H1 (cell line): ENCODE results near the gene FBLN5. TPM values are rescaled to one million over a fixed set of nuclear protein-coding genes. Genes with fewer than 3 reads are reported as not detected.

Source experiments
- CTCF ChIA-PET: fragments of 300-600 bp; sonication (Branson Sonifier 250); formaldehyde crosslinking; loops from one replicate; lab custom pipeline; 2021; ENCODE audit not compliant: partially characterized antibody; lab: Charles Lee
- POLR2A ChIA-PET: fragments of 300-600 bp; sonication (Branson Sonifier 250); formaldehyde crosslinking; loops from one replicate; lab custom pipeline; 2021; ENCODE audit warnings: inconsistent platforms; ENCODE audit not compliant: partially characterized antibody; lab: Charles Lee
- DNase-seq, 2 experiments: peaks; one replicate each; pipeline versions ENCODE4 v3.0.0 to v3.0.0-alpha.2; 2010 to 2022; ENCODE audit warnings: low spot score in 2 of 2, low read depth in 1 of 2, mixed read lengths in 1 of 2
- FAIRE-seq: peaks from 2 replicates; lab custom pipeline; 2011; peaks lifted over from hg19 to GRCh38; lab: Jason Lieb, UNC
- H2AFZ ChIP-seq: 2 replicates; pipeline ENCODE4 v1.8.1; 2012; ENCODE audit warnings: low read length, inconsistent platforms
- H2AK5ac ChIP-seq: 2 replicates; pipeline ENCODE4 v1.6.1; 2013; ENCODE audit warnings: low read depth, low read length
- H2BK120ac ChIP-seq: replicated peaks from 2 replicates; pipeline ENCODE3; 2013; ENCODE audit warnings: low read depth, low read length, inconsistent platforms
- H2BK12ac ChIP-seq: 2 replicates; pipeline ENCODE4 v1.6.1; 2013; ENCODE audit warnings: low read depth, low read length
- H2BK15ac ChIP-seq: 2 replicates; pipeline ENCODE4 v1.6.1; 2013; ENCODE audit warnings: low read length
- H2BK20ac ChIP-seq: 2 replicates; pipeline ENCODE4 v1.6.1; 2013; ENCODE audit warnings: low read length
- H2BK5ac ChIP-seq: 2 replicates; pipeline ENCODE4 v1.6.1; 2013; ENCODE audit warnings: low read depth, low read length
- H3K14ac ChIP-seq: 2 replicates; pipeline ENCODE4 v1.6.1; 2013; ENCODE audit warnings: inconsistent platforms; ENCODE audit not compliant: insufficient read length
- H3K18ac ChIP-seq: 2 replicates; pipeline ENCODE4 v1.6.1; 2013; ENCODE audit warnings: low read length; ENCODE audit errors: extremely low read depth
- H3K23ac ChIP-seq: 2 replicates; pipeline ENCODE4 v1.6.1; 2013; ENCODE audit warnings: inconsistent platforms; ENCODE audit not compliant: insufficient read length
- H3K23me2 ChIP-seq: 2 replicates; pipeline ENCODE4 v1.6.1; 2013; ENCODE audit warnings: low read depth, low read length
- H3K27ac ChIP-seq: 2 replicates; pipeline ENCODE4 v1.6.1; 2011; ENCODE audit warnings: low read depth, low read length, inconsistent platforms
- H3K27me3 ChIP-seq, 4 experiments: replicated peaks in 1 of 4; 1 replicate in 1 of 4; 2 replicates in 3 of 4; pipeline versions ENCODE4 v1.6.1 to v1.8.1; 2011 to 2013; ENCODE audit warnings: low read length in 3 of 4, mild to moderate bottlenecking in 3 of 4, inconsistent platforms in 2 of 4, mixed read lengths in 2 of 4, moderate library complexity in 1 of 4; ENCODE audit not compliant: control insufficient read depth in 3 of 4, insufficient read depth in 3 of 4; ENCODE audit errors: extremely low read depth in 1 of 4
- H3K36me3 ChIP-seq, 4 experiments: 2 replicates each; pipeline versions ENCODE4 v1.6.1 to v1.8.1; 2011 to 2013; ENCODE audit warnings: mild to moderate bottlenecking in 4 of 4, low read length in 3 of 4, moderate library complexity in 2 of 4, control low read depth in 1 of 4, inconsistent platforms in 1 of 4; ENCODE audit not compliant: insufficient read depth in 4 of 4, control insufficient read depth in 2 of 4
- H3K4ac ChIP-seq: replicated peaks from 2 replicates; pipeline ENCODE3; 2013; ENCODE audit warnings: low read length, low read depth, mixed read lengths, inconsistent platforms; ENCODE audit not compliant: insufficient read length
- H3K4me1 ChIP-seq, 4 experiments: replicated peaks in 1 of 4; 1 replicate in 1 of 4; 2 replicates in 3 of 4; pipeline versions ENCODE4 v1.6.1 to v1.8.1; 2011 to 2013; ENCODE audit warnings: low read length in 3 of 4, inconsistent platforms in 2 of 4, mixed read lengths in 1 of 4; ENCODE audit not compliant: insufficient read depth in 4 of 4, control insufficient read depth in 3 of 4
- H3K4me2 ChIP-seq, 2 experiments: 2 replicates each; pipeline versions ENCODE4 v1.6.1 to v1.8.1; 2011 to 2013; ENCODE audit warnings: low read depth in 2 of 2, low read length in 2 of 2, control low read depth in 1 of 2, inconsistent platforms in 1 of 2, mild to moderate bottlenecking in 1 of 2; ENCODE audit not compliant: insufficient read depth in 1 of 2
- H3K4me3 ChIP-seq, 4 experiments: fragments of 200-600, 300-600 bp in 1 of 4; sonication (generic), shearing (Covaris generic), sonication (Bioruptor Twin) in 1 of 4; 2 replicates each; pipeline versions ENCODE4 v1.5.1 to v1.8.1; 2011 to 2016; ENCODE audit warnings: low read length in 4 of 4, low read depth in 3 of 4, control low read depth in 2 of 4, inconsistent platforms in 2 of 4, mild to moderate bottlenecking in 2 of 4, mixed read lengths in 1 of 4, moderate library complexity in 1 of 4; ENCODE audit not compliant: insufficient read depth in 2 of 4; ENCODE audit errors: extremely low read depth in 1 of 4
- H3K56ac ChIP-seq: replicated peaks from 2 replicates; pipeline ENCODE3; 2013; ENCODE audit warnings: low read depth, mild to moderate bottlenecking, mixed read lengths, low read length, inconsistent platforms; ENCODE audit not compliant: insufficient read length
- H3K79me1 ChIP-seq: 2 replicates; pipeline ENCODE4 v1.6.1; 2013; ENCODE audit warnings: low read depth, low read length, control low read depth
- H3K79me2 ChIP-seq, 2 experiments: 2 replicates each; pipeline versions ENCODE4 v1.6.1 to v1.8.1; 2012 to 2013; ENCODE audit warnings: low read length in 2 of 2, mild to moderate bottlenecking in 2 of 2, inconsistent platforms in 1 of 2; ENCODE audit not compliant: insufficient read depth in 2 of 2, control insufficient read depth in 1 of 2
- H3K9ac ChIP-seq, 4 experiments: replicated peaks in 1 of 4; 1 replicate in 1 of 4; 2 replicates in 3 of 4; pipeline versions ENCODE4 v1.6.1 to v1.8.1; 2011 to 2013; ENCODE audit warnings: low read depth in 3 of 4, low read length in 3 of 4, control low read depth in 2 of 4, mild to moderate bottlenecking in 2 of 4, moderate library complexity in 2 of 4, inconsistent platforms in 1 of 4; ENCODE audit errors: extremely low read depth in 1 of 4
- H3K9me3 ChIP-seq, 2 experiments: 2 replicates each; pipeline versions ENCODE4 v1.6.1 to v1.8.1; 2012 to 2013; ENCODE audit warnings: mild to moderate bottlenecking in 2 of 2, moderate library complexity in 2 of 2, control low read depth in 1 of 2, inconsistent platforms in 1 of 2, low read depth in 1 of 2, low read length in 1 of 2, mixed read lengths in 1 of 2; ENCODE audit not compliant: insufficient read depth in 2 of 2
- H4K20me1 ChIP-seq, 2 experiments: replicated peaks in 1 of 2; 2 replicates each; pipeline versions ENCODE3 to v1.8.1; 2011 to 2013; ENCODE audit warnings: inconsistent platforms in 2 of 2, low read length in 2 of 2, mild to moderate bottlenecking in 1 of 2; ENCODE audit not compliant: insufficient read depth in 2 of 2, control insufficient read depth in 1 of 2
- H4K5ac ChIP-seq: 2 replicates; pipeline ENCODE4 v1.6.1; 2013; ENCODE audit warnings: low read length, low read depth, mixed read lengths, inconsistent platforms; ENCODE audit not compliant: insufficient read length
- H4K8ac ChIP-seq: 2 replicates; pipeline ENCODE4 v1.8.0; 2013; ENCODE audit warnings: mild to moderate bottlenecking, moderate library complexity, low read length, inconsistent platforms; ENCODE audit not compliant: insufficient read depth; ENCODE audit errors: extremely low read depth
- H4K91ac ChIP-seq: replicated peaks from 2 replicates; pipeline ENCODE3; 2013; ENCODE audit warnings: low read length, mixed read lengths, inconsistent platforms; ENCODE audit not compliant: insufficient read length
- EZH2 ChIP-seq: fragments of 200-600 bp; sonication (generic); IDR thresholded peaks from 2 replicates; pipeline ENCODE4 v1.7.1; 2012; ENCODE audit warnings: low read depth, mild to moderate bottlenecking, moderate library complexity, low read length, inconsistent platforms; ENCODE audit not compliant: severe bottlenecking
- POLR2A ChIP-seq, 2 experiments: IDR thresholded peaks; 1 replicate in 1 of 2; 2 replicates in 1 of 2; pipeline ENCODE4 v1.6.1; 2011; ENCODE audit warnings: low read depth in 2 of 2, low read length in 2 of 2, mild to moderate bottlenecking in 2 of 2; ENCODE audit errors: control extremely low read depth in 1 of 2
- WGBS, 2 experiments: shearing (Covaris generic) in 1 of 2; methylation state at CpG; one replicate each; pipeline versions ENCODE4 v1.1.6 to v1.1.7; 2013 to 2015; ENCODE audit warnings: low lambda C conversion rate in 2 of 2, mixed read lengths in 2 of 2, inconsistent platforms in 1 of 2, low coverage in 1 of 2, missing lambda C conversion rate in 1 of 2; ENCODE audit not compliant: insufficient replicate concordance in 2 of 2, insufficient coverage in 1 of 2, insufficient read length in 1 of 2; ENCODE audit errors: extremely low coverage in 1 of 2, missing lambda C conversion rate in 1 of 2; 5-methylcytosine and 5-hydroxymethylcytosine counted together
- polyA plus RNA-seq, 7 experiments: library from polyadenylated mRNA; depleted of rRNA in 3 of 7; stranded (reverse) in 5 of 7; unstranded in 2 of 7; fragments of >200 nt in 5 of 7; fragments of 200-250 nt in 2 of 7; gene quantifications; 1 replicate in 5 of 7; 2 replicates in 1 of 7; 4 replicates in 1 of 7; pipeline versions ENCODE4 v1.2.1 to v1.2.3, GENCODE V29; 2011 to 2013; ENCODE audit warnings: missing spikeins in 2 of 7, mixed read lengths in 2 of 7
- total RNA-seq: library from RNA; stranded (reverse); fragmentation: NEBNext Ultra II Directional; extraction: Animal tissue kit (Norgen Biotek cat#: 25700); gene quantifications from 2 replicates; pipeline ENCODE4 v1.2.1, GENCODE V29; 2021

Gene FBLN5
- total and polyA plus RNA-seq, 2 of the 8 experiments (the other 6 are each of a cell fraction or from before 2014, with no cell fraction given): 0.88 to 3.5 TPM

GRCh38 chr14:91861091-91861490, 86.4 kb downstream of the FBLN5 start:
- H2BK20ac ChIP-seq: no peak overlapping the region
- H4K5ac ChIP-seq: no peak overlapping the region
- H3K9ac ChIP-seq: no peak overlapping the region
- H3K79me2 ChIP-seq: no peaks in the 10 kb centered on the region
- H2BK15ac ChIP-seq: no peak overlapping the region
- ChIA-PET CTCF (no interaction called here), POLR2A (no interaction called here)
- no peak overlapping the region for H3K56ac ChIP-seq
- no peaks in the 10 kb centered on the region for H3K23me2 ChIP-seq
- no peak overlapping the region for H3K18ac ChIP-seq
- DNase-seq (no peak), FAIRE-seq (no peak)
- H2BK120ac ChIP-seq: no peak overlapping the region
- no peaks in the 10 kb centered on the region for H3K79me1 ChIP-seq
- H3K4me2 ChIP-seq: no peak overlapping the region
- H4K91ac ChIP-seq: no peak overlapping the region
- peaks cover 1 to 6% (median 4%) of the 10 kb centered on the region in 4 experiments; a peak in 5 of 7 replicates for H3K4me1 ChIP-seq
- H3K4me3 ChIP-seq: no peak overlapping the region
- no peaks in the 10 kb centered on the region for H3K27me3 ChIP-seq
- no peaks in the 10 kb centered on the region for H4K20me1 ChIP-seq
- no peak overlapping the region for H3K4ac ChIP-seq
- H3K27ac ChIP-seq: no peak overlapping the region
- H3K23ac ChIP-seq: no peak overlapping the region
- 91% methylated on average over 2 of the region's 2 CpGs; no CpG with 5 or more reads in 1 of the 2 experiments for WGBS, 2 experiments
- H3K36me3 ChIP-seq: no peaks in the 10 kb centered on the region
- H3K9me3 ChIP-seq: no peaks in the 10 kb centered on the region
- no peak overlapping the region for H2BK5ac ChIP-seq
- H4K8ac ChIP-seq: no peak overlapping the region
- H2BK12ac ChIP-seq: no peak overlapping the region
- no peak overlapping the region for H2AK5ac ChIP-seq
- H2AFZ ChIP-seq: no peak overlapping the region
- H3K14ac ChIP-seq: no peak overlapping the region
- no peak for TF ChIP-seq POLR2A (IDR thresholded peaks at IDR 0.05; ENCODE audit: control extremely low read depth in 1 of 2, low read depth in 2 of 2, low read length in 2 of 2)
- no peak for TF ChIP-seq EZH2
